ENCODE results near the gene RLF. TPM values are rescaled to one million over a fixed set of nuclear protein-coding genes. Genes with fewer than 3 reads are reported as not detected.

Gene RLF
- total and polyA plus RNA-seq, 2 of the 8 experiments (the other 6 are each of a cell fraction or from before 2014, with no cell fraction given): 4.2 to 18.0 TPM

GRCh38 chr1:40264354-40264781 lies 103.2 kb downstream of the RLF start:
- no peak for TF ChIP-seq YY1 (IDR thresholded peaks at IDR 0.05; ENCODE audit: low read depth, low read length)
- TF ChIP-seq KDM5A (IDR thresholded peaks at IDR 0.05; ENCODE audit: low read length): no peak
- TF ChIP-seq BCL11A (IDR thresholded peaks at IDR 0.05; ENCODE audit: low read depth in 2 of 2, low read length in 2 of 2): no peak
- no peak for TF ChIP-seq SIRT6 (IDR thresholded peaks at IDR 0.05; ENCODE audit: low read length)
- TF ChIP-seq RFX5 (IDR thresholded peaks at IDR 0.05; ENCODE audit: borderline replicate concordance, low read depth, low read length): no peak
- TF ChIP-seq CBX8 (IDR thresholded peaks at IDR 0.05; ENCODE audit: borderline replicate concordance, low read depth, low read length): no peak
- no peak for TF ChIP-seq RNF2 (IDR thresholded peaks at IDR 0.05; ENCODE audit: borderline replicate concordance, low read depth, low read length, missing control alignments, poor library complexity, severe bottlenecking)
- no peak for TF ChIP-seq CHD2 (IDR thresholded peaks at IDR 0.05; ENCODE audit: low read length)
- Histone ChIP-seq H3K27ac (ENCODE audit: low read depth, low read length) (no peak overlapping the region), H3K9ac (replicated peaks in 1 of 4; ENCODE audit: extremely low read depth in 1 of 4, low read depth in 3 of 4, low read length in 3 of 4) (no peak overlapping the region), H3K56ac (replicated peaks; ENCODE audit: insufficient read length, low read depth, low read length) (no peak overlapping the region), H2AFZ (ENCODE audit: low read length) (no peak overlapping the region), H3K9me3 (ENCODE audit: insufficient read depth in 2 of 2, low read depth in 1 of 2, low read length in 1 of 2) (no peaks in the 10 kb centered on the region), H3K14ac (ENCODE audit: insufficient read length) (no peak overlapping the region), H4K5ac (ENCODE audit: insufficient read length, low read depth, low read length) (no peak overlapping the region), H4K20me1 (replicated peaks in 1 of 2; ENCODE audit: control insufficient read depth in 1 of 2, insufficient read depth in 2 of 2, low read length in 2 of 2) (peaks cover 1 to 2% of the 10 kb centered on the region in 2 experiments), H2BK15ac (ENCODE audit: low read length) (no peak overlapping the region), H2BK5ac (ENCODE audit: low read depth, low read length) (no peak overlapping the region), H3K4ac (replicated peaks; ENCODE audit: insufficient read length, low read depth, low read length) (no peak overlapping the region), H3K4me3 (ENCODE audit: extremely low read depth in 1 of 4, insufficient read depth in 2 of 4, low read depth in 3 of 4, low read length in 4 of 4) (no peak overlapping the region), H2BK120ac (replicated peaks; ENCODE audit: low read depth, low read length) (no peak overlapping the region), H3K23me2 (ENCODE audit: low read depth, low read length) (no peaks in the 10 kb centered on the region), H2BK20ac (ENCODE audit: low read length) (no peak overlapping the region), H3K79me2 (ENCODE audit: control insufficient read depth in 1 of 2, insufficient read depth in 2 of 2, low read length in 2 of 2) (peaks cover 0 to 8% of the 10 kb centered on the region in 2 experiments; a peak in 2 of 4 replicates), H3K23ac (ENCODE audit: insufficient read length) (no peak overlapping the region), H4K91ac (replicated peaks; ENCODE audit: insufficient read length, low read length) (no peak overlapping the region), H3K79me1 (ENCODE audit: low read depth, low read length) (no peaks in the 10 kb centered on the region), H2BK12ac (ENCODE audit: low read depth, low read length) (no peak overlapping the region), H2AK5ac (ENCODE audit: low read depth, low read length) (no peak overlapping the region), H4K8ac (ENCODE audit: extremely low read depth, insufficient read depth, low read length) (no peak overlapping the region), H3K36me3 (ENCODE audit: control insufficient read depth in 2 of 4, insufficient read depth in 4 of 4, low read length in 3 of 4) (peaks cover 6 to 54% (median 27%) of the 10 kb centered on the region in 4 experiments; a peak in 7 of 8 replicates), H3K27me3 (replicated peaks in 1 of 4; ENCODE audit: control insufficient read depth in 3 of 4, extremely low read depth in 1 of 4, insufficient read depth in 3 of 4, low read length in 3 of 4) (no peaks in the 10 kb centered on the region), H3K4me2 (ENCODE audit: insufficient read depth in 1 of 2, low read depth in 2 of 2, low read length in 2 of 2) (no peak overlapping the region), H3K18ac (ENCODE audit: extremely low read depth, low read length) (no peak overlapping the region), H3K4me1 (replicated peaks in 1 of 4; ENCODE audit: control insufficient read depth in 3 of 4, insufficient read depth in 4 of 4, low read length in 3 of 4) (no peaks in the 10 kb centered on the region)
- WGBS, 2 experiments (ENCODE audit: extremely low coverage in 1 of 2, insufficient coverage in 1 of 2, insufficient read length in 1 of 2, insufficient replicate concordance in 2 of 2, low coverage in 1 of 2, low lambda C conversion rate in 2 of 2, missing lambda C conversion rate in 1 of 2): 98% methylated on average over 3 of the region's 3 CpGs; no CpG with 5 or more reads in 1 of the 2 experiments
- ChIA-PET CTCF (ENCODE audit: partially characterized antibody) (interaction anchor here (1.2 to 1.3 kb wide), 2 partner anchors 20 to 121 kb away, joined by 3 read pairs; no protein-coding TSS in a partner anchor), POLR2A (ENCODE audit: partially characterized antibody) (interaction anchor here (1.0 kb wide), 1 partner anchor 23 kb away, joined by 4 read pairs; no protein-coding TSS in a partner anchor)
- DNase-seq (ENCODE audit: low read depth in 1 of 2, low spot score in 2 of 2) (no peak), FAIRE-seq (no peak)
